UCSD-AML1 (cell line): Measurements from ENCODE around the gene GUCY2F.

Experiments used
- DNase-seq: peaks from one replicate; lab custom pipeline; 2025; ENCODE audit not compliant: unreplicated experiment; lab: John Stamatoyannopoulos, UW

Gene GUCY2F

DNA sequence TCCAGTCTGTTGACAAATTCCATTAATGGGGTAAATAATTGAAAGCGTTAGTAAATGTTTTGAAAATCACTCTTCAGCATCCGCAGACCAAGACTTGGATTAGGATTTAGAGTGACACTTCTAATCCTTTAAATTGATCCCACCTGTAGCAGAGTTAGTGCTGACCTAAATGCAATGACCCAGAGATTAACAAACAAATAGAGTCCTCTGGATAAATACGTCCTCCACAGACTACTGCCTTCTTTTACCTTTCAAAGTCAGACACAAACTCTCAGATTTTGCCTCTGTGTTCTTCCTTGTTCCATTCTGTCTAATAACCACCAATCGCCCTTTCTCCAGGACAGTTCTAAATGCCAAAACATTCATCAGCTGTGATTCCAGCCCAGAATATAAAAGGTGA, at the start of gene GUCY2F:
GUCY2F (minus strand) TSS at position 101 of the 400 bp plus-strand sequence. CDS start 6,150 bp downstream, outside the sequence.
- DNase-seq = no peak

DNA sequence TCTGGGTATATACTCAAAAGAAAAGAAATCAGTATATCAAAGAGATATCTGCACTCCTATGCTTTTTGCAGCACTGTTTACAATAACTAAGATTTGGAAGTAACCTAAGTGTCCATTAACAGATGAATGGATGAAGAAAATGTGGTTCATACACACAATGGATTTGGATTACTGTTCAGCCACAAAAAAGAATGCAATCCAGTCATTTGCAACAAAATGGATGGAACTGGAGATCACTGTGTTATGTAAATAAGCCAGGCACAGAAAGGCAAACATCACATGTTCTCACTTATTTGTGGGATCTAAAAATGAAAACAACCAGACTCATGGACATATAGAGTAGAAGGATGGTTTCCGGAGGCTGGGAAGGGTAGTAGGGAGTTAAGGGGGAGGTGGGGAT, 37.1 kb upstream of the GUCY2F start:
- DNase-seq = no peak

DNA sequence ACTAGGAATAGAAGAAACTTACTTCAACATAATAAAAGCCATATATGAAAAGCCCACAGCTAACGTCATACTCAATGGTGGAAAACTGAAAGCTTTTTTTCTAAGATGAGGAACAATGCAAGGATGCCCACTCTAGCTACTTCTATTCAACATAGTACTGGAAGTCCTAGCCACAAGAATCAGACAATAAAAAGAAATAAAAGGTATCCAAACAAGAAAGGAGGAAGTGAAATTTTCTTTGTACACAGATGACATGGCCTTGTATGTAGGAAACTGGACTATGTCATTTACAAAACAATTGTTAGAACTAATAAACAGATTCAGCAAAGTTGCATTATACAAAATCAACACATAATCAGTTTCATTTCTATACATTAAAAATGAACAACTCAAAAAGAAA, 29.2 kb upstream of the GUCY2F start:
- no peak for DNase-seq

DNA sequence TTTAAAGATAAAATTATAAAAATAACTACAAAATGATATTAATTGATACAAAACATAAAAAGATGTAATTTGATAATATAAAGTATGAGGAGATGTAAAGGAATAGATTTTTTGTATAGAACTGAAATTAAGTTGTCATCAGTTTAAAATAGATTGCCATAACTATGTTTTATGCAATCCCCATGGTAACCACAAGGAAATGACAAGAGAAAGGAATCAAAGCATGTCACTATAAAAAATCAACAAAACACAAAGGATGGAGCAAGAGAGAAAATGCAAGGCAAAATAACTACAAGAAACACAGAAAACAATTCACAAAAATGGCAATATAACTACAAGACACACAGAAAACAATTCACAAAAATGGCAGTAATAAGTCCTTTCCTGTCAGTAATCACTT, 27.0 kb upstream of the GUCY2F start:
- DNase-seq = no peak

DNA sequence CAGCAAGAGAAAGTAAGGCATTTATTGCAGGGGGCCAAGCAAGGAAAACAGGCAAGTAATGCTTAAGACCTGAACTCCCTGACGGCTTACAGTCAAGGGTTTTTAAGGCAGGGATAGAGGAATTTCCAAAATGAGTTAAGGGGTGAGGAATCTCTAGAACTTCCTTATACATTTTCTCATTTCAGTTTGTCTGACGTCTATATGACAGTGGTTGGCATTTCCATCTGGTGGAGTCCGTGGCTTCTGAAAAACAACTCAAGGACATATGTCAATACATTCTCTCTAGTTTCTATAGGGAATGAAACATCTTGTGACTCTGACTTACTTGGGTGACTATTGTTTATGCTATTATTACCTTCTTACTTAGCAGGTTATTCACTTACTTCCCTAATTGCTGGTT, 19.3 kb upstream of the GUCY2F start:
- DNase-seq = no peak

- DNase-seq = no peak
Measured at GRCh38 chrX:109498434-109498833, 16.5 kb upstream of the GUCY2F start.

GRCh38 chrX:109489174-109489573, 7.3 kb upstream of the GUCY2F start:
- DNase-seq = no peak

DNA sequence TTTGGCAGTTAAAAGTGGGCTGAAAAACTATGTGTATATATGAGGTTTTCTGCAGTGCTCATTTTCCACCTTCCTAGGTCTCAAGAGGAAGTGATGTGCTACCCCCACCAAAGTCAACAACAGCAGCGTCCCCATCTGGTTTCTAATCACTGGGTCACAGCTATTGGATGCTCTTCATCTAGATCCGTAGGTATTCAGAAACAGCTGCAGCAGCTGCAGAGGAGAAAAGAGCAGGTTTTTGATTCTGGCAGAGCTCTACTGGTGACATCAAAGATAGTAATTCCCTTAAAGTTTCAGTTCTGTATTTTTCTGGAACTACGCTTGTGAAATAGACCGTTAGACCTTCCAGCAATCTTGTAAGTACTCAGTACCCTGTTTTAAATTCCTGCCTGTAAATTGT, 5.8 kb upstream of the GUCY2F start:
- DNase-seq = no peak

GRCh38 chrX:109485470-109486340, 3.8 kb upstream of the GUCY2F start:
- DNase-seq = peak; percentile 43

- no peak for DNase-seq
Measured at GRCh38 chrX:109484886-109485285, 3.0 kb upstream of the GUCY2F start.

DNA sequence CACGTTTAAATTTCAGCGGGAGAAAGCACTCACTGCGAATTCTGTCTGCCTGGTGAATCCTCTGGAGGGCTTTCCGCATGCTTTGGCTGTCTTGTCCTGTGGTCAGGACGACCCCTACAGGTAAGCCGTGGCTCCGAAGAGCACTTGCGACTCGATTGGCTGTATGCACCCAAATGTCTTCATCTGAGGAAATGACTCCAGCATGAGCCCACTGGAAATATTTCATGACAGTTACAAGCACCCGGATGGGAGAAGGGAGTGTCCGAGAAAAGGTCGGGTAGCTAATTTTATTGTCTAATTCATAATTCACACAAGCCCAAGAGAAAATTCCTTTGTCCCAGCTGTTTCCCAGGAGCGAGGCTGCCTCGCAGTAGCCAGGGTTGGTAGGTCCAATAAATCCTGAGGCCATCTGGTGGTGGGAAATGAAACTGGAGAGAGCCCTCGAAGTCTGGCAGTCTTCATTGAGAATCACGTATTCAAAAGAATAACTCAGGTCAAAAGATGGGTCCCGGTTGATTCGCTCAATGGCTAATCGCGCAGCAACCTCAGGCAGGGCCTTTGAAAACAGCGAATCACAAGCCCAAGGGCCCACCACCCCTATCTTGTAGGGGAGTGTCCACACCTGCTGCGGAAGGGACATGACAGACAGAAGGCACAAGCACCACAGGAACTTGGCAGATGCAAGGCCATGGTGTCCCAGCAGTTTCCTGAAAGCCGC, 6.6 kb downstream of the GUCY2F start:
- DNase-seq = peak; percentile 31

DNA sequence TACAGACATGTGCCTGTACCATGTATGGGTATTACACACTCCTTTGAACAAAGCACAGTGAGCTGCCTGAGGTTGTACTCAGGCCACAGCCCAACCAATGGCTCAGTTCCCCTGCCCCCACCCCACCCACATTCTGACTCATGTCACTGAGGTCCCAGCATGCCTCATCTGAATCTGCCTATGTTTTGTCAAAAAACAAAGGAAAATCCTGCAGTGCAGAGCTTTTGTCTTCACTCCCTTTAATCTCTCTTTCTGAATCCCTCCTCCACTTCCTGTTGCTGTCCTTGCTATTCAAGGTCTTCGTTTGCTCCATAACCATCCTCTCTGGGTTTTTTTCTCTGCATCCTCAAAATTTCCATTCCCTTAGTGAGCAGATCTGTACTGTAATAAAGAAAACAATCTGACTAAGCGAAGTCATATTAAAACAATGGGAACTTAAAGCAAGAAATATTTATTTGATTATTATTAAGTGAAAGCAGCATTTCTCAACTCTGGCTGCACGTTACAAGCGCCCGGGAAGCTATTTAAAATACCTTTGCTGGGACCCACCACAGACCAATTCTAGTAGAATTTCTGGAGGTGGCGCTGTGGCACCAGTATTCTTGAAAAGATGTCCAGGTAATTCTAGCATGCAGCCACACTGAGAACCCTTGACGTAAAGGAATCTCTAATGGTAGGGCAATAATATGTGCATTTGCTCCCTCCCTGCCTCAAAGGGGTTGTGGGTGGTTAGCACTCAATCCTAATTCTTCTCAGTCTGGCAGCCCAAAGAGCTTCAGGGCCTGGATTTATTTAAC, 8.7 kb downstream of the GUCY2F start:
- DNase-seq = peak; percentile 9

- no peak for DNase-seq
Measured at GRCh38 chrX:109464231-109464630, 17.7 kb downstream of the GUCY2F start.

DNA sequence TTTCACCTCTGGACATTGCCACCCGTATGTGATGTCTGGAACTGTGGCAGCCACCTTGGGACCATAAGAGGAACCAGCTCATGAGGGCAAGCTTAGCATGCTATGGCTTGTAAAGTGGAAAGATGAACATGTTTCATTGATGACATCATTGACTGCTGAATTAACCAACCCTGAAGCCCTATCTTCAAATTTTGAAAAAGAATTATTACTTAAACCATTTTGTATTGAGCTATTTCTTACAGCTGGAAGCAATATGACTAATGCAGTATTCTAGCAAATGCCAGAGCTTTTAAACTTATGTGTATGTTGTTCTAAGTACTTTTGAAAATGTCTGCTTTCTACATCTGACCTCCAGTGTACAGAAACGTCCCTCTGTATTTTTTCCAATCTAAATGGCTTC, 18.1 kb downstream of the GUCY2F start:
- no peak for DNase-seq

GRCh38 chrX:109448282-109448938, 33.5 kb downstream of the GUCY2F start:
- DNase-seq = no peak

- no peak for DNase-seq
Measured at GRCh38 chrX:109441266-109441665, 40.6 kb downstream of the GUCY2F start.

- DNase-seq = no peak
Measured at GRCh38 chrX:109440475-109440874, 41.4 kb downstream of the GUCY2F start.

DNA sequence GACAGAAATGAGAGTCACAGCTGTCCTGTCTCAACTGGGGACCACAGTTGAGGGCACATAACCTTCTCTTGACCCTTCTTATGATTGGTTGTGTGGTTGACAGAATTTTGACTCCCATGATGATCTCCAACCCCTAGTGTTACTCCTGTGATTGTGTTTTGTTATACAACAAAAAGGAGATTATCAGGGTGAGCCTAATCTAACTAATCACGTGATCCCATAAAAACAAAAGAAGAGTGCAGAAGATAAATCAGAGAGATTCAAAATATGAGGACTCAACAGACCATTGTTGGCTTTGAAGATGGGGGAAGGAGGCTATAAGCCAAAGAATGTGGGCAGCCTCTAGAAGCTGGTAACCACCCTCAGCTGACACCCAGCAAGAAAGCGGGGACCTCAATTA, 72.7 kb downstream of the GUCY2F start:
- no peak for DNase-seq

DNA sequence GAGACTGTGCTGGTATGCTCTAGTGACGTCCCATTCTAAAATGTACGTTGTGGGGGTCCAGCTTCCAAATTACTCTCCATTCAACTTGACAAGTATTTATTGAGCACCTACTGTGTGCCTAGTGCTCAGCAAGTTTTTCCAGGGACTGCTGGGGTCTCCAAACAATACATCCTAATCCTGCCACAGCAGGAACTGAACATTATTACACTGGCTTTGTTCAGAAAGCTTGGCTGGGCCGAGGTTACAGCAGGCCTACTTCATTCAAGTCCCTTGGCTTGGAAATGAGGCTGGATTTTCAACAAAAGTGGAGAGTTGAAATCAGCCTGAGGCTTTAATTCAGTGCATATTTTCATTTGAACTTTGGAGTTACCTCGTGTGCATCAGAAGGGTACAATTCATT, 78.0 kb downstream of the GUCY2F start:
- DNase-seq = no peak

DNA sequence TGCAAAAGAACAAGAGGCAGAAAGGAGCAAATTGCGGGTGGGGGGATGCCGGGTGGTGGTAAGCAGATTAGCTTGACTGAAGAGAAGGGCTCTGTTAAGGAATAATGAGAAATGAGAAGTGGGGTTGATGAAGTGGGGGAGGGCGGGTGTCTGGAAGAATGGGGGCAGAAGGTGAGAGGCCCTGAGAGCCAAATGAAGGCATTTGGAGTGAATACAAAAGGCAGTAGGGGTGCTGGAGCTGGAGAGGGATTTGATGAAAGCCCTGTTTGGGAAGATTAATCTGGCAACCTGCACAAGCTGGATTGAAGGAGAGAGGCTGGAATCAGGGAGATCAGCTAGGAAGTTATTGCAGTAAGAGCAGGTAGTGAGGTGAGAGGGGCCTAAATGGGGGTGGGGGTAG, 82.1 kb downstream of the GUCY2F start:
- DNase-seq = no peak

GRCh38 chrX:109398833-109399232, 83.1 kb downstream of the GUCY2F start:
- no peak for DNase-seq
